Measurements from ENCODE around the gene SLC22A16.

DNA sequence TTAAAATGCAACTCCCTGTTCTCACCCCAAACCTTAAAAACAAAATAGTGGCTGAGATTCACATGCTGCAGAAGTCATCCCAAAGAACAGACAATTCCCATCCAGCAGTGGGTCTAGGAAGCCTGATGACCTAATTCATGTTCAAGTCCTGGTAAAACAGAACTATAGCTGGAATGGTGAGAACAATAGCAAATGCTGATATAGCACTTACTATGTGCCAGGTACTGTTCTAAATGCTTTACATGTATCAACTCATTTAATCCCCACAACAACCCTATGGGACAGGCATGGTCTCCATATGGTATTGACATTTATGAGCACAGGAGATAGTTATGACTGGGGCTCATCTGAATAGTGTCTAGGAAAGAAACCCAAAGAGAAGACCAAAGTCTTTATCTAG lies 66.6 kb downstream of the SLC22A16 start:
- TF ChIP-seq, protein P1, sequence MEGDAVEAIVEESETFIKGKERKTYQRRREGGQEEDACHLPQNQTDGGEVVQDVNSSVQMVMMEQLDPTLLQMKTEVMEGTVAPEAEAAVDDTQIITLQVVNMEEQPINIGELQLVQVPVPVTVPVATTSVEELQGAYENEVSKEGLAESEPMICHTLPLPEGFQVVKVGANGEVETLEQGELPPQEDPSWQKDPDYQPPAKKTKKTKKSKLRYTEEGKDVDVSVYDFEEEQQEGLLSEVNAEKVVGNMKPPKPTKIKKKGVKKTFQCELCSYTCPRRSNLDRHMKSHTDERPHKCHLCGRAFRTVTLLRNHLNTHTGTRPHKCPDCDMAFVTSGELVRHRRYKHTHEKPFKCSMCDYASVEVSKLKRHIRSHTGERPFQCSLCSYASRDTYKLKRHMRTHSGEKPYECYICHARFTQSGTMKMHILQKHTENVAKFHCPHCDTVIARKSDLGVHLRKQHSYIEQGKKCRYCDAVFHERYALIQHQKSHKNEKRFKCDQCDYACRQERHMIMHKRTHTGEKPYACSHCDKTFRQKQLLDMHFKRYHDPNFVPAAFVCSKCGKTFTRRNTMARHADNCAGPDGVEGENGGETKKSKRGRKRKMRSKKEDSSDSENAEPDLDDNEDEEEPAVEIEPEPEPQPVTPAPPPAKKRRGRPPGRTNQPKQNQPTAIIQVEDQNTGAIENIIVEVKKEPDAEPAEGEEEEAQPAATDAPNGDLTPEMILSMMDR (IDR thresholded peaks at IDR 0.05 in 2 of 3, conservative IDR thresholded peaks at IDR 0.05 in 1 of 3; ENCODE audit: control insufficient read depth in 2 of 3, extremely low read depth in 1 of 3, insufficient read depth in 1 of 3, low read depth in 3 of 3, low read length in 3 of 3): no peak
- TF ChIP-seq POU2F2 (IDR thresholded peaks at IDR 0.05; ENCODE audit: borderline replicate concordance, low read depth, low read length): no peak
- no peak for TF ChIP-seq POLR2A (IDR thresholded peaks at IDR 0.05; ENCODE audit: low read depth, low read length)
- no peak for TF ChIP-seq USF2 (IDR thresholded peaks at IDR 0.05; ENCODE audit: borderline replicate concordance, low read depth, low read length)
- no peak for TF ChIP-seq MYC (IDR thresholded peaks at IDR 0.05; ENCODE audit: insufficient read depth, insufficient read length, insufficient replicate concordance, low read length, severe bottlenecking)
- TF ChIP-seq, protein P2, sequence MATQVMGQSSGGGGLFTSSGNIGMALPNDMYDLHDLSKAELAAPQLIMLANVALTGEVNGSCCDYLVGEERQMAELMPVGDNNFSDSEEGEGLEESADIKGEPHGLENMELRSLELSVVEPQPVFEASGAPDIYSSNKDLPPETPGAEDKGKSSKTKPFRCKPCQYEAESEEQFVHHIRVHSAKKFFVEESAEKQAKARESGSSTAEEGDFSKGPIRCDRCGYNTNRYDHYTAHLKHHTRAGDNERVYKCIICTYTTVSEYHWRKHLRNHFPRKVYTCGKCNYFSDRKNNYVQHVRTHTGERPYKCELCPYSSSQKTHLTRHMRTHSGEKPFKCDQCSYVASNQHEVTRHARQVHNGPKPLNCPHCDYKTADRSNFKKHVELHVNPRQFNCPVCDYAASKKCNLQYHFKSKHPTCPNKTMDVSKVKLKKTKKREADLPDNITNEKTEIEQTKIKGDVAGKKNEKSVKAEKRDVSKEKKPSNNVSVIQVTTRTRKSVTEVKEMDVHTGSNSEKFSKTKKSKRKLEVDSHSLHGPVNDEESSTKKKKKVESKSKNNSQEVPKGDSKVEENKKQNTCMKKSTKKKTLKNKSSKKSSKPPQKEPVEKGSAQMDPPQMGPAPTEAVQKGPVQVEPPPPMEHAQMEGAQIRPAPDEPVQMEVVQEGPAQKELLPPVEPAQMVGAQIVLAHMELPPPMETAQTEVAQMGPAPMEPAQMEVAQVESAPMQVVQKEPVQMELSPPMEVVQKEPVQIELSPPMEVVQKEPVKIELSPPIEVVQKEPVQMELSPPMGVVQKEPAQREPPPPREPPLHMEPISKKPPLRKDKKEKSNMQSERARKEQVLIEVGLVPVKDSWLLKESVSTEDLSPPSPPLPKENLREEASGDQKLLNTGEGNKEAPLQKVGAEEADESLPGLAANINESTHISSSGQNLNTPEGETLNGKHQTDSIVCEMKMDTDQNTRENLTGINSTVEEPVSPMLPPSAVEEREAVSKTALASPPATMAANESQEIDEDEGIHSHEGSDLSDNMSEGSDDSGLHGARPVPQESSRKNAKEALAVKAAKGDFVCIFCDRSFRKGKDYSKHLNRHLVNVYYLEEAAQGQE (IDR thresholded peaks at IDR 0.05; ENCODE audit: low read depth, low read length): no peak
- TF ChIP-seq ZNF274 (IDR thresholded peaks at IDR 0.05; ENCODE audit: insufficient read depth, insufficient read length): no peak
- no peak for TF ChIP-seq PBX3 (IDR thresholded peaks at IDR 0.05; ENCODE audit: insufficient replicate concordance, low read depth, low read length)
- TF ChIP-seq EZH2 (IDR thresholded peaks at IDR 0.05; ENCODE audit: borderline replicate concordance, control insufficient read depth, low read depth, low read length): no peak
- TF ChIP-seq BMI1 (IDR thresholded peaks at IDR 0.05; ENCODE audit: borderline replicate concordance): no peak
- TF ChIP-seq TAF1 (IDR thresholded peaks at IDR 0.05; ENCODE audit: borderline replicate concordance, low read depth, low read length): no peak
- no peak for TF ChIP-seq JUNB (IDR thresholded peaks at IDR 0.05)
- TF ChIP-seq MXI1 (IDR thresholded peaks at IDR 0.05; ENCODE audit: low read depth, low read length): no peak

Measured in GM12878 (cell line).